Measurements from ENCODE around the gene RSPH4A. TPM values are rescaled to one million over a fixed set of nuclear protein-coding genes. Genes with fewer than 3 reads are reported as not detected.
"Not testable (repeated sequence)": the region's sequence is repeated elsewhere in the genome, so short reads cannot be mapped to it uniquely, and the experiment has no call there.

Gene RSPH4A
- total RNA-seq, 2 donors from 2014 or later = 0.51 to 0.71 TPM

- DNase-seq (ENCODE audit: low spot score) = no peak
- intact Hi-C loops (cut with DNase I) = no loop called here
These were observed 7.9 kb downstream of the RSPH4A start for GRCh38 chr6:116624036-116624805.

- DNase-seq (ENCODE audit: low spot score) = no peak
- intact Hi-C loops (cut with DNase I) = no loop called here
These were observed 9.6 kb downstream of the RSPH4A start for GRCh38 chr6:116625872-116626271.

- intact Hi-C loops (cut with DNase I) = no loop called here
- no peak for DNase-seq (ENCODE audit: low spot score)
These were observed 13.3 kb downstream of the RSPH4A start for GRCh38 chr6:116629563-116629981.

- intact Hi-C loops (cut with DNase I) = no loop called here
- DNase-seq (ENCODE audit: low spot score) = no peak
These were observed 15.2 kb downstream of the RSPH4A start for GRCh38 chr6:116631379-116631990.

- intact Hi-C loops (cut with DNase I) = no loop called here
- no peak for DNase-seq (ENCODE audit: low spot score)
These were observed 17.4 kb downstream of the RSPH4A start for GRCh38 chr6:116633685-116634084.

GRCh38 chr6:116648156-116648555 is 31.9 kb downstream of the RSPH4A start:
- DNase-seq (ENCODE audit: low spot score) = no peak
- intact Hi-C loops (cut with DNase I) = no loop called here

- intact Hi-C loops (cut with DNase I) = no loop called here
- DNase-seq (ENCODE audit: low spot score) = no peak
These were observed 32.9 kb downstream of the RSPH4A start for GRCh38 chr6:116649129-116649528.

- DNase-seq (ENCODE audit: low spot score) = no peak
- intact Hi-C loops (cut with DNase I) = no loop called here
These were observed 35.6 kb downstream of the RSPH4A start for GRCh38 chr6:116651916-116652315.

GRCh38 chr6:116661594-116661993 is 45.3 kb downstream of the RSPH4A start:
- intact Hi-C loops (cut with DNase I) = no loop called here
- no peak for DNase-seq (ENCODE audit: low spot score)

- intact Hi-C loops (cut with DNase I) = no loop called here
- DNase-seq (ENCODE audit: low spot score) = no peak
These were observed 45.9 kb downstream of the RSPH4A start for GRCh38 chr6:116662202-116662601.

GRCh38 chr6:116663308-116663707 is 47.0 kb downstream of the RSPH4A start:
- intact Hi-C loops (cut with DNase I) = no loop called here
- DNase-seq (ENCODE audit: low spot score) = no peak

- DNase-seq (ENCODE audit: low spot score); intact Hi-C loops (cut with DNase I): not testable (repeated sequence)
These were observed 47.9 kb downstream of the RSPH4A start for GRCh38 chr6:116664169-116664568.

- no peak for DNase-seq (ENCODE audit: low spot score)
- intact Hi-C loops (cut with DNase I) = no loop called here
These were observed 49.2 kb downstream of the RSPH4A start for GRCh38 chr6:116665464-116665863.

- intact Hi-C loops (cut with DNase I) = no loop called here
- no peak for DNase-seq (ENCODE audit: low spot score)
These were observed 50.6 kb downstream of the RSPH4A start for GRCh38 chr6:116666869-116667268.

- DNase-seq (ENCODE audit: low spot score) = no peak
- intact Hi-C loops (cut with DNase I) = no loop called here
These were observed 51.3 kb downstream of the RSPH4A start for GRCh38 chr6:116667623-116668022.

- DNase-seq (ENCODE audit: low spot score) = no peak
- intact Hi-C loops (cut with DNase I) = no loop called here
These were observed 56.0 kb downstream of the RSPH4A start for GRCh38 chr6:116672306-116672705.

- intact Hi-C loops (cut with DNase I) = no loop called here
- no peak for DNase-seq (ENCODE audit: low spot score)
These were observed 59.7 kb downstream of the RSPH4A start for GRCh38 chr6:116676021-116676420.

- intact Hi-C loops (cut with DNase I) = no loop called here
- DNase-seq (ENCODE audit: low spot score) = peak; percentile 97
These were observed 64.8 kb downstream of the RSPH4A start, which contains the start of gene KPNA5 for GRCh38 chr6:116680880-116681672. TSS of gene KPNA5 (plus strand) at chr6:116681211. CDS start at chr6:116681335, 124 bp downstream.

- DNase-seq (ENCODE audit: low spot score) = no peak
- intact Hi-C loops (cut with DNase I) = no loop called here
These were observed 66.0 kb downstream of the RSPH4A start for GRCh38 chr6:116682334-116682712.

Data from posterior vena cava (tissue), 2 donors.